Kidney (tissue), 14 donors: ENCODE results near the gene XPOT. TPM values are rescaled to one million over a fixed set of nuclear protein-coding genes. Genes with fewer than 3 reads are reported as not detected.

Experiments used
- DNase-seq, 5 donors: peaks; one replicate each; pipeline ENCODE4 v3.0.0-alpha.2; 2013 to 2020
- FAIRE-seq: peaks from 2 replicates; lab custom pipeline; 2012; peaks lifted over from hg19 to GRCh38; lab: Jason Lieb, UNC
- H3K27ac ChIP-seq, 2 donors: one replicate each; pipeline ENCODE4 v1.7.0; 2013; ENCODE audit warnings: low read depth in 2 of 2, low read length in 2 of 2, inconsistent platforms in 1 of 2
- H3K27me3 ChIP-seq: one replicate; pipeline ENCODE4 v1.7.1; 2013; ENCODE audit warnings: low read length, inconsistent platforms; ENCODE audit not compliant: control insufficient read depth, insufficient read depth
- H3K36me3 ChIP-seq, 3 donors: one replicate each; pipeline versions ENCODE4 v1.7.0 to v1.7.1; 2013; ENCODE audit warnings: low read length in 3 of 3, control low read depth in 1 of 3, inconsistent platforms in 1 of 3; ENCODE audit not compliant: insufficient read depth in 3 of 3, control insufficient read depth in 2 of 3
- H3K4me1 ChIP-seq, 3 donors: one replicate each; pipeline versions ENCODE4 v1.7.0 to v1.7.1; 2013; ENCODE audit warnings: low read length in 3 of 3, inconsistent platforms in 1 of 3, low read depth in 1 of 3; ENCODE audit not compliant: control insufficient read depth in 2 of 3, insufficient read depth in 2 of 3
- H3K4me3 ChIP-seq, 3 donors: one replicate each; pipeline versions ENCODE4 v1.7.0 to v1.8.1; 2013; ENCODE audit warnings: low read length in 3 of 3, control low read depth in 1 of 3, inconsistent platforms in 1 of 3
- H3K9ac ChIP-seq, 3 donors: one replicate each; pipeline versions ENCODE4 v1.7.0 to v1.7.1; 2013; ENCODE audit warnings: low read length in 3 of 3, control low read depth in 1 of 3, inconsistent platforms in 1 of 3
- H3K9me3 ChIP-seq, 3 donors: one replicate each; pipeline versions ENCODE4 v1.7.0 to v1.7.1; 2013; ENCODE audit warnings: low read length in 3 of 3, control low read depth in 1 of 3, inconsistent platforms in 1 of 3; ENCODE audit not compliant: control insufficient read depth in 2 of 3, insufficient read depth in 1 of 3
- intact Hi-C: fragments of 100-400 bp; cut with DNase I; formaldehyde crosslinking; loops from one replicate; pipeline ENCODE4 v1.11.1; 2022
- polyA plus RNA-seq: library from polyadenylated mRNA; stranded (reverse); fragments of 350-450 nt; fragmentation: Illumina TruSeq; extraction: RNeasy Lipid Tissue Mini Kit (QIAGEN cat#74804); gene quantifications from one replicate; pipeline ENCODE4 v1.2.3, GENCODE V29; 2014; ENCODE audit warnings: low read depth, low replicate concordance; ENCODE audit not compliant: insufficient read depth
- total RNA-seq: library from RNA; stranded (reverse); fragmentation: NEBNext Ultra II Directional; extraction: Animal tissue kit (Norgen Biotek cat#: 25700); gene quantifications from one replicate; pipeline ENCODE4 v1.2.1, GENCODE V29; 2021
- TF ChIP-seq, protein P1 (sequence below): IDR thresholded peaks from 3 replicates; pipeline ENCODE4 v1.5.1; 2012; ENCODE audit warnings: mild to moderate bottlenecking, moderate library complexity, borderline replicate concordance; ENCODE audit not compliant: insufficient read depth; ENCODE audit errors: extremely low read depth
- donor health status: control.
- donor health status: control.
- donor health status: control.
- donor health status: control.
- donor health status: control.
- donor health status: DM: yes; HTN: yes; CAD: no.
- donor health status: Normal renal cell carcinoma (clear cell type).

XPOT gene
- total and polyA plus RNA-seq, 2 donors from 2014 or later: 12.0 to 55.0 TPM

DNA sequence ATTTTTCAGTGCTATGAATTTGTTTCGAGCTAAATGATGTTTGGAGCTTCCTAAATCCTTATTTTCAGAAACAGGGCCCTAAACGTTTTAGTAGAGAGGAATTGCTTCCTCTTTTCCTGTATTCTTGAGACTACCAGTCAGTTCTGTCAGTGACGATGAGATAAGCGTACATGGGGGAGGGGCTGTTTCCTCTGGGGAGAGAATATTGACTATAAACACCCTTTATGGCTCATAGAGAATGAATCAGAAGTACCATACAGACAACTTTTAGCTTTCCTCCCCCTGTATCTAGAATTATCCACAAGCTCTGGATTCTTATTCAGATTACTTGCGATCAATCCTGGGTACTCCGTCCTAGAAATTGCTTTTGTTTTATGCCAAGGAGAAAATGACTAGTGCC is 52.8 kb downstream of the XPOT start:
- no peak overlapping the region for H3K9ac ChIP-seq

DNA sequence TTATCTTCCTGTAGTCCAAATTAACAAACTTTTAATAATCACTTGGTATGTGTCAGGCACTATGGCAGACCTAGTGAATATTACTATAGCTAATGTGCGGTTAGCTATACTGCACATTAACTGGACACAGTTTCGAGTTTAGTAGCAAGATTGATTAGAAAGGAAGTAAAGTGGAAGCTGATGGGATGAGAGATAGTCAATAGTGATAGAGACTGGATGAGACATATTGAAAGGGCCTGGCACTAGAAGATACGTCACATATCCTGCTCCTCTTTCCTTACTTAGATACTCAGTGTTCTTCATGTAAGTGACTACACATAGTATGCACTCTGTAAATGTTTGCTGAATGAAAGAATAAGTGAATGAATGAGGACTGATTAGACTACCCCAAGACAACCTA is 53.3 kb downstream of the XPOT start:
- no peak overlapping the region for H3K9ac ChIP-seq
- no peaks in the 10 kb centered on the region for H3K9me3 ChIP-seq
- H3K4me1 ChIP-seq: peaks cover 5 to 11% (median 7%) of the 10 kb centered on the region in 3 donors

More for the DNA sequence above, 52.8 kb downstream of the XPOT start:
- H3K27me3 ChIP-seq: no peaks in the 10 kb centered on the region
- H3K27ac ChIP-seq: peak overlapping the region; percentile 28 to 51
- peaks cover 5 to 11% (median 7%) of the 10 kb centered on the region in 3 donors for H3K4me1 ChIP-seq
- TF ChIP-seq, protein P1, sequence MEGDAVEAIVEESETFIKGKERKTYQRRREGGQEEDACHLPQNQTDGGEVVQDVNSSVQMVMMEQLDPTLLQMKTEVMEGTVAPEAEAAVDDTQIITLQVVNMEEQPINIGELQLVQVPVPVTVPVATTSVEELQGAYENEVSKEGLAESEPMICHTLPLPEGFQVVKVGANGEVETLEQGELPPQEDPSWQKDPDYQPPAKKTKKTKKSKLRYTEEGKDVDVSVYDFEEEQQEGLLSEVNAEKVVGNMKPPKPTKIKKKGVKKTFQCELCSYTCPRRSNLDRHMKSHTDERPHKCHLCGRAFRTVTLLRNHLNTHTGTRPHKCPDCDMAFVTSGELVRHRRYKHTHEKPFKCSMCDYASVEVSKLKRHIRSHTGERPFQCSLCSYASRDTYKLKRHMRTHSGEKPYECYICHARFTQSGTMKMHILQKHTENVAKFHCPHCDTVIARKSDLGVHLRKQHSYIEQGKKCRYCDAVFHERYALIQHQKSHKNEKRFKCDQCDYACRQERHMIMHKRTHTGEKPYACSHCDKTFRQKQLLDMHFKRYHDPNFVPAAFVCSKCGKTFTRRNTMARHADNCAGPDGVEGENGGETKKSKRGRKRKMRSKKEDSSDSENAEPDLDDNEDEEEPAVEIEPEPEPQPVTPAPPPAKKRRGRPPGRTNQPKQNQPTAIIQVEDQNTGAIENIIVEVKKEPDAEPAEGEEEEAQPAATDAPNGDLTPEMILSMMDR: no peak
- no peaks in the 10 kb centered on the region for H3K9me3 ChIP-seq
- FAIRE-seq (no peak), DNase-seq (peak in 1 of 5 donors; percentile 9)
- intact Hi-C loops: no loop called here
- H3K36me3 ChIP-seq: peaks cover 0 to 5% (median 0%) of the 10 kb centered on the region in 3 donors
- H3K4me3 ChIP-seq: no peak overlapping the region

DNA sequence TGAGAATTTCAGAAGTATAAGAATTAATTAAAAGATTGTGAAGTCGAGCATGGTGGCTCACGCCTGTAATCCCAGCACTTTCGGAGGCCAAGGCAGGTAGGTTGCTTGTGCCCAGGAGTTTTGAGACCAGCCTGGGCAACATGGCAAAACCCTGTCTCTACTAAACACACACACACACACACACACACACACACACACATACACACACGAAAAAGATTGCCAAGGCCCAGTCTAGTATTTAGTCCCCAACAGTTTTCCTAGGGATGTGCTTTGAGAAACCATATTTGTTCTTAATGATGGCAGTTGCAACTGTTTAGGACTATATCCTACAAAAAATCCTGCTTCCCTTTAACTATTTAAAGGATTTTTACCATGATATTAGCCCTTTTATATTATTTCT is 53.7 kb downstream of the XPOT start:
- no peak for DNase-seq
- FAIRE-seq: no peak
- peaks cover 3 to 11% (median 7%) of the 10 kb centered on the region in 3 donors for H3K4me1 ChIP-seq
- no peak overlapping the region for H3K9ac ChIP-seq
- no peak overlapping the region for H3K4me3 ChIP-seq
- no peaks in the 10 kb centered on the region for H3K9me3 ChIP-seq
- no peak overlapping the region for H3K27ac ChIP-seq
- no peaks in the 10 kb centered on the region for H3K27me3 ChIP-seq
- H3K36me3 ChIP-seq: peaks cover 0 to 5% (median 0%) of the 10 kb centered on the region in 3 donors
- intact Hi-C loops: no loop called here
- TF ChIP-seq, protein P1: no peak

More for the DNA sequence above, 53.3 kb downstream of the XPOT start:
- intact Hi-C loops: no loop called here
- H3K27ac ChIP-seq: peak overlapping the region; percentile 28 to 51
- H3K4me3 ChIP-seq: no peak overlapping the region
- no peaks in the 10 kb centered on the region for H3K27me3 ChIP-seq
- peaks cover 0 to 5% (median 0%) of the 10 kb centered on the region in 3 donors for H3K36me3 ChIP-seq
- FAIRE-seq (no peak), DNase-seq (no peak)
- TF ChIP-seq, protein P1: no peak

DNA sequence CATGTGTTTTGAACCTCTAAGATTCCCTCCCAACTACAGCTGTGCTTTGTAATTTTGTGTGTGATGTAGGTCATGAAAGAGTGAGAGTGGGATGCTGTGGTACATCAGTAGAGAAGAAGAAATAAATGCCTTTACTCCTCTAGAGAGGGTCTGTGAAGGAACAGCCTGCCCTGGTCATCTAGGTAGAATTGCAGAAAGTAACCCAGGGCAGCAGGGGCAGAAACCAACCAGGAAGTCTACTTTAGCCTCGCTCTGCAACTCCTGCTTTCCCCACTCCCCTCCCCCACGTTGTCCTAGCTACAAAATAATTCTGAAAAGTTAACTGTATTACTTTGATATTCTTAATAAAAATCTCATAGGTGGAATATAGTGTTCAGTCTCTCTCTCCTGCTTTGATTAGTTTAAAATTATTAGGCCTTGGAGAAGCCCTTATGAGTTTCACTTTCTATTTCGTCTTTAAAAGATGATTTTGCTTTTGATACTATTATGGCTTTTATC is 55.3 kb downstream of the XPOT start:
- Histone ChIP-seq H3K36me3 (peaks cover 0 to 5% (median under 1%) of the 10 kb centered on the region in 3 donors), H3K9ac (peak overlapping the region in 1 of 3 donors; percentile 43), H3K4me1 (peaks cover 0 to 9% (median 7%) of the 10 kb centered on the region in 3 donors), H3K27me3 (no peaks in the 10 kb centered on the region), H3K9me3 (no peaks in the 10 kb centered on the region), H3K4me3 (peak overlapping the region in 2 of 3 donors; percentile 35 to 39), H3K27ac (peak overlapping the region in 1 of 2 donors; percentile 40)
- TF ChIP-seq, protein P1: no peak
- DNase-seq (no peak), FAIRE-seq (no peak)
- intact Hi-C loops: no loop called here
